GM12872 (cell line): Measurements from ENCODE around the gene DTNA.

Experiments used
- CTCF ChIP-seq: IDR thresholded peaks from 3 replicates; pipeline ENCODE4 v1.5.1; 2011; ENCODE audit warnings: low read depth, mild to moderate bottlenecking, low read length, moderate library complexity; ENCODE audit not compliant: insufficient read depth

DTNA gene

GRCh38 chr18:34696671-34697070, 13.4 kb upstream of the DTNA start:
- TF ChIP-seq CTCF, result no peak

- no peak for TF ChIP-seq CTCF
Measured at GRCh38 chr18:34697233-34697632, 12.9 kb upstream of the DTNA start.

- TF ChIP-seq CTCF, result no peak
Measured at GRCh38 chr18:34697891-34698290, 12.2 kb upstream of the DTNA start.

GRCh38 chr18:34701911-34702310, 8.2 kb upstream of the DTNA start:
- TF ChIP-seq CTCF, result no peak

- no peak for TF ChIP-seq CTCF
Measured at GRCh38 chr18:34702814-34703213, 7.3 kb upstream of the DTNA start.

GRCh38 chr18:34704074-34704473, 6.0 kb upstream of the DTNA start:
- TF ChIP-seq CTCF, result no peak

- TF ChIP-seq CTCF, result no peak
Measured at GRCh38 chr18:34704823-34705222, 5.3 kb upstream of the DTNA start.

GRCh38 chr18:34707670-34708069, 2.4 kb upstream of the DTNA start:
- no peak for TF ChIP-seq CTCF
